HG02840 (cell line): ENCODE measurements around the gene PLCB2.

Experiments used
- ATAC-seq: cut with Tn5 transposase; IDR thresholded peaks from one replicate; pipeline ENCODE4 v1.9.1; 2021; ENCODE audit warnings: mild to moderate bottlenecking, moderate library complexity, moderate number of reproducible peaks; ENCODE audit not compliant: unreplicated experiment, low FRiP score

The PLCB2 gene

DNA sequence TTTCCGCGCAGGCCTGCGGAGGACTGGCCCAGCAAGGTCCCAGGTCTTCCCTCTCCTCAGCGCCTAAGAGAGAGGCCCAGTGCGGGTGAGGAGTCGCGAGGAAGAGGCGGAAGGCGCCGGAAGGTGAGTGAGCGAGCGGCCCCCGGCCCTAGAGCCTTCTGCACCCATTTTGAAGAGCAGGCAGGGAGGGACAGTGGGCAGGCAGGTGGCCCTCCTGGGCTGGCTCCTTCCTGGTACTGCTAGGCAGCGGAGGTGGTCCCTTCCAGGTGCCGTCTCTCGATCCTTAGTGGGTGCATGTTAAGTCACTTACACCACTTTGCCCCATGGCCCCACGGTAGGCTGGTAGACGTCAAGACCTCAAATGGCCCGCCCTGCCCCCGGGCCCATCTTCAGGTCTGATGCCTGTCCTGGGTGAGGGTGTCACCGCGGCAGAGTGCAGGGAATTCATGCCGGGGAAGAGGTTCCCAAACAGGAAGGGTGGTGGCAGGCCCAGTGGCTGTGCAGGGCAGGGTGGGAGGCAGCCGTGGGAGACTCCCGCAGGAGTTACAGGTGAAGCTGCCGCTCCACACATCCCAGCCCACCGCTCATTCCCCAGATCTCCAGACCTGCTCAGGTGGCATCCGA, 54.5 kb downstream of the PLCB2 start:
- no peak for ATAC-seq

DNA sequence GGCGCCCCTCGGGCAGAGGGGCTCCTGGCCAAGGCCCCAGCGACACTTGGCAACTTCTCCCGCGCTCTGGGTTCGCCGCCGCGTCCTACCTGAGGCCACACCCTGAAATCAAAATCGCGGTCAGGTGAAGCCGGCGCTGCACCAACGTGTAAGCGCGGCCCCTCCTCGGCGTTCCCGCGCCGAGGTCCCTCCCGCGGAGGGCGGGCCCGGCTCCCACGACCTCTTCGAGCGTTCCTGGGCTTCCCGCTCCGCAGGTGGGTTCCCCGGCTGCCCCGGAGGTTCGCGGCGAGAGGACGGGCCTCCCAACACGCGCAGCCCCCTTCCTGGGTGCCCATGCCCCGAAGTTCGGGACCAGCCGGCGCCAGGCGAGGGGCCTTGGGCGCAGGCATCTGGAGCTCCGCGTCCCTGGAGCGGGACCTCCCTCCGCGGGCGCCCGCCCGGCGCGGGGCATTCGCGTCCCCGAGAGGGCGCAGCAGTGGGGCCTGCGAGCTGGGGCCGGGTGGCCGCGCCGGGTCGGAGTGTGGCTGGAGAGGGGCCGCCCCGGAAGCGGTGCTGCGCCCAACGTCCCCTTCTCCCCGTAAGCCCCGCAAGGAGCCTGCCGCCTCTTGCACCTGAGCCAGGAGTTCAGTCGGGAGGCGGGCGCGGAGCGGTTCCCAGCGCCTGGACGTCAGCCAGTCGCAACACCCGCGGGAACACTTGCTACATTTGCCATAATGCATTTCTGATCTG, 55.1 kb downstream of the PLCB2 start:
- ATAC-seq = no peak

DNA sequence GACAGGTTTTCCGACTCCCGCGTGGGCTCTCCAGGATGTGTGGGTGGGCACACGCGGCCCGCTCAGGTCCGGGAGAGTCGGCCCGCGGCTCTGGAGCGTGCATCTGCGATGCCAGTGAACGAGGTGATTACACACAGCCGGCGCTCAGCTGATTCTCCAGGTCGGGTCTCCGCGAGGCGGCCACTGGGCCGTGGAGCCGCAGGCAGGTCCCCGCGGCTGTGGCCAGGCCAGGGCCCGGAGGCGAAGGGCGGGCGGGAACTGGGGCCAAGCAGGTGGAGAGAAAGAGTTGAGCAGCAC, 55.6 kb downstream of the PLCB2 start:
- no peak for ATAC-seq

DNA sequence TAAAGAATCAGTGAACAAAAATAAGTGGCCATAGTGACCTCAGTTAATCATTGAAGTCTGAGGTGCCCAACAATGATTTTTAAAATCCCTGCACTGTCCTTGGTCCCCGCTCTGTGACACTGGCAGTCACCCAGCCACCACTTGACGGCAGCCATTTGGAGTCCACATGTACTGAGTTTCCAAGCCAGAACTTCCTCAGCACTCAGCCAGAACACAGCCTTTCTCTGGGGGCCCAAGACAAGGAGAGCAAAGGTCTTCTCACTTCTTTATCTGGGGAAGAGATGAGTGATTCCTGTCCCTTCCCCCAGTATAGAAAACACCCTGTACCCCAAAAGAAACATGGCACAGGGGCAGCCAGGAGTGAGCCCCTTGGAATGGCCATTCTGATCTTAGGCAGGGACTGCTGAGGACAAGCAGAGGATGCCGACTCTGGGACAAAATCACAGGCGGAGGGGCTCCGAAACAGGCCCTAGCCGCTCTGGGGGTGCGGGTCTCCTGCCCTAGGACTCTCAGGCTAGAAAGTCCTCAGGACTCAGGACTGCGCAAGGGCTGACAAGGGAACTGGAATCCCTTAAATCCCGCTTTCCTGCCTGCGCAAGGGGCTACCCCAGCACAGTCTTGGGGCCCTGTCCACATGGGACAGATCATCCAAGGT, 56.1 kb downstream of the PLCB2 start:
- no peak for ATAC-seq

- ATAC-seq = no peak
Observed at GRCh38 chr15:40250771-40251483, 56.8 kb downstream of the PLCB2 start.

DNA sequence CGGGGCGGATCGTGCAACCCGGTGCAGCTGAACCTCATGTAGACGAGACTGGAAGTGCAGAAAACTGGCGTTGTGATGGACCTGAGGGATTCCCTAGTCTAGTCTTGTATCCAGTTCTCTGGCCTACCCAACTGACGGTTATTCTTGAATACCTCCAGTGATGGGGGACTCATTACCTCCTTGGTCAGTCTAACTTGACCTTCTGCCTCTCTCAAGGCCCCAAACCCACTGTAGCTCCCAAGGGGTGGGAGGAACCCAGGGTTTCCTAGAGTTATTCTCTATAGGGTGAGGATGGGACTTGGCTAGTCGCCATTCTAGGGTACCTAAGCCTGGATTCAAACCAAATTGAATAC, 57.5 kb downstream of the PLCB2 start:
- ATAC-seq = no peak

DNA sequence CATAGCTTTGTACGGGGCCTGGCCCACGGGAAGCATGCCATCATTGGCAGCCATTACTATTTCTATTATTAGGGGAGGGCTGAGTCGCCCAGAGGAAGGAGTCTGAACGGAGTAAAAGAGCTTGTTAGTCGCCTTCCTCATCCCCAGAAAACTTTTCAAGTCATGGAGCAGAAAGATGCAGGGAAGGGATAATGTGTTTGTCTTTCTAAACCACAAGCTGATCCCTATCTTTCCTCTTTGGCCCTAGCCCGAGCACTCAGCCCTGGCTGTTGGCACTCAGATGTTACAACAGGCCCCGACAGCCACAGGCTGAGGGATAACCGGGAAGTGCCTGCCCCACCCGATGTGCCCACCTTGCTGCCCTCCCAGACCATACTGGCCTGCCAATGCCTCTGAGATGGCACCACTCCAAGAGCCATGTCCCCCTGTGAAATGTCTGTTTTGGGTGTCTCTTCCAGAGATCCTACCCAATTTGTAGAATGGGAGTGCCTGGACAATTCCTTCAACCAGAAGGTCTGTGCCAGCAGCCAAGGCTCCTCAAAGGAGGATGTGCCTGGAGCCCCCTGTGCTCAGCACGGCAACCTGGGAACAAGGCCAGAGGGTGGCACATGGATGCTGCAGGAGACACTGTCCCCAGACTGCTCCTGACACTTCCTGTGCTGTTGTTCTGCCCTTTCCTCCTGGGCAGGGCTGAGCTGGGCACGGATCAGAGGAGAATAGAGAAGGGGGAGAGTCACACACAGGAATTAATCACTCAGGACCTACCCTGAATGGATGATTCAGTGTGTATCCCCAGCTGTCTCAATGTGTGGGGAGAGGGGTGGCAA, 58.0 kb downstream of the PLCB2 start:
- ATAC-seq = no peak

DNA sequence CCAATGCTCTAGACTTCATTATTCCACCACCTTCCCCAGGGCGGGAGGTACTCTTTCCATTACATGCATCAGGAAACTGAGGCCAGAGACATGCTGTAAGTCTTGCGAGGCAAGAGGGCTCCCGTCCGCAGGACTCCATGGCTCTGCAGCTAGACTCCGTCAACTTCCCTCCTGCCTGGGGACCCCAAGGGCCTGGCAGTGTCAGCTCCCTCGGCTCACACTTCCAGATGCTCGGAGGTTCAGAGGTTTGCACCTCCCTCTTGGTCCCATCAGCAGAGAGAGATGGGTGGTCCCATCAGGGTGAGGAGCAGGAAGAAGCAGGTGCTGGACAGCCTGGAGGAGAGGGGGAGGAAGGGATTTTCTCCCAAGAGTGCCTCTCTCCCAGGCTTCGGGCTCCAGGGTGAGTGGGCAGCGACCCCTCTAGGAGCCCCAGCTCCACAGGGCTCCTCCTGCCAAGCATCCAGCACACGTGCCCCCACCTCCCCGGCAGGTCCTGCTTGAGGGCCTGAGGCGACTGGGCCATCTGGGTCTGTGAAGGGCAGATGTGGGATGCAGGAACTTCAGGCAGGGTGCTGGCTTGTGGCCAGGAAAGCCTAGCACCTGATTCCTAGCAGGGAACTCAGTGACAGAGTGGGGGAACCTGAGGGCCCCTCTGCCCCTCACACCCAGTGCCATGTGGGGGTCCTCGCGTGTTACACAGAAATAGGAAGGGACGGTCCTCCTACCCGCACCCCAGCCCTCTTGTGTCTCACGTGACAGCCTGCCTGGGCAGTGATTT, 59.5 kb downstream of the PLCB2 start:
- no peak for ATAC-seq

DNA sequence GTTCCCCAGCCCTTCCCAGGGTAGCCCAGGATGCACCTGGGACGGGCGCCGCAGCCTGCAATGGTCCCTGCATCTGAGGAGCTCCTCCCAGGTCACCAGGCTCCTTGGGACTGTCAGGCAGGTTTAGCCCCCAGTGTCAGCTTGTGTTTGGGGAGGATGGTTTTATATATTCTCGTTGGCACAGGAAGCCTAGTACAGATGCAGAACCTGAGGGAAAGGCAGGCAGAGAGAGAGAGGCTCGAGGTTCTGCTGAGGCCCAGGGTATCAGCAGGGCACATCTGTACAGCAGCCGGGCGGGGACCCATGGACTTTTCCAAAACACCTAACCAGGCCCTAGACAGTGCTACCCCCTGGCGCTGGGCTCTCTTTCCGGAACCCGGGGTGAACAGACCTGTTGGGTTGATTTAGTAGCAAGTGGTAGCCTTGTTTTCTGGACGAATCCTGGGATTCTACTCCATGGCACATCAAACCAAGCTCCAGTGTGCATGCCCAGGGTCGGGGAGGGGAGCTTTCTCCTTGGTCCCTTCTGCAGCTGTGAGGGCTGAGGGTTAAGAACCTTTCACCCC, 60.2 kb downstream of the PLCB2 start:
- ATAC-seq = no peak

DNA sequence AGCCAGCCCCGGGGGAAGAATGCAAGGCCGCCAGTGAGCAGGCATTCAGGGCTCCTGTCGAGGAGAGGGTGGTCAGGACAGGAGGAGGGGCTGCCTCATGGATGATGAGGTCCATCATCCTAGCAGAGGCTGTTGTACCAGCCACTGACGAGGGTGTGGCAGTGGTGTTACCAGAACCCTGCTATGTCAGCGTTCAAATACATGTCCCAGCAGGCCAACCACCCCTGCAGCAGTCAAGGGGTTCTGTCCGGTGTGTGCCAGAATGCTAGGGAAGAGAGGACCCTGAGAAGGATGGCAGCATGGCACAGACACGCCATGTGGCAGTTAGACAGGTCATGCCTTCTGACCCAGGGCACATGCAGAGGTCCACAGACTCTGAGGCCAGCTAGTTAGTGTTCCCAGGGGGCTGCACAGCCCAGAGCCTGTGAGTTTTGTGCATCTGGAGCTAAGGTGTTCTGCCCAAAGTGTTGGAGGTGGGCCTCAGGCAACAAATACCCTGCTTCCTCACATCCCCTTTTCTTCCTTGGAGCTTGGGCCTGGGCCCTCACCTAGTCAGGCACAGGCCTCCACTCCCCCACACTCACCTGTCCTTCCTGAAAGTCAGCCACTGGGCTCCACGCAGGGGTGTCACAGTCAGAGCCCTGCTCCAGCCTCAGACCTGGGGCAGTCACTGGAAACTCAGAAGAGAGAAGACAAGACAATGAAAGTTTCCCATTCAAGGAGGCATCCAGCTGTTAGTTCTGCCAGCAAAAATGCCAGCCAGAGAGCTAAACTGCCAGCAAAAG, 61.0 kb downstream of the PLCB2 start:
- ATAC-seq = no peak

DNA sequence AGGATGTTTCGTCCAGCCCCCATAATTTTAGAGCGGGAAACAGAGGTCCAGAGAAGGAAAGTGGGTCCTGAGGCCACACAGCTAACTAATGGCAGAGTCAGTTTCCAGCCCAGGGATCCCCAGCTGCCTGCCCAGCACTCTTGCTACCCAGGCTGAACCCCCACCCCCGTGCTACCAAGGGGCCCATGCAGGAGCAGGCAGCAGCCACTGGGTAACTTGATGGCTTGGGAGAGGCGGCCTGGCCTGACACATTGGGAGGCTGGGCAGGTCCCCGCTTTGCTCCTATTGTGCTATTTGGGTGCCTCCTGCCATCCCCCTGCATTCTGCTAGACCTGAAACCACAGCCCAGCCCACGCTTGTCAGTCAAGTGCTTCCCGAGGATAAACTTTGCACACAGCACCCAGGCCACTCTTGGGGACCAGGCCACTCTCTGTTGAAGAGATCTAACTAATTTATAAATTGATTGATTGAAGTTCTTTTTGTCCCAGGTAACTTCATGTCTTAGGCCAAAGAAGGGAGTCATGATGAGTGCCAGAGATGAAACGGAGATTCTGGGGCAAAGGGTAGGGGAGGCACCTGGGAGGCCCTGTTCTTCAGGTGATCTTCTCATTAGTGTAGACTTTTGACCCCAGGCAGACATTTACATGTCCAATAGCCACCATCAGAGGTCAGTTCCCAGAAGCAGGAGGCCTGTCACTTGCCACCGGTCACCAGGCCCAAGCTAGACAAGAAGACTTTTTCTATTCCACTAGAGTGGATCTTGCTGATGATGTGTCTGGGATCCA, 61.9 kb downstream of the PLCB2 start:
- no peak for ATAC-seq

- no peak for ATAC-seq
Observed at GRCh38 chr15:40244961-40245523, 62.7 kb downstream of the PLCB2 start.

DNA sequence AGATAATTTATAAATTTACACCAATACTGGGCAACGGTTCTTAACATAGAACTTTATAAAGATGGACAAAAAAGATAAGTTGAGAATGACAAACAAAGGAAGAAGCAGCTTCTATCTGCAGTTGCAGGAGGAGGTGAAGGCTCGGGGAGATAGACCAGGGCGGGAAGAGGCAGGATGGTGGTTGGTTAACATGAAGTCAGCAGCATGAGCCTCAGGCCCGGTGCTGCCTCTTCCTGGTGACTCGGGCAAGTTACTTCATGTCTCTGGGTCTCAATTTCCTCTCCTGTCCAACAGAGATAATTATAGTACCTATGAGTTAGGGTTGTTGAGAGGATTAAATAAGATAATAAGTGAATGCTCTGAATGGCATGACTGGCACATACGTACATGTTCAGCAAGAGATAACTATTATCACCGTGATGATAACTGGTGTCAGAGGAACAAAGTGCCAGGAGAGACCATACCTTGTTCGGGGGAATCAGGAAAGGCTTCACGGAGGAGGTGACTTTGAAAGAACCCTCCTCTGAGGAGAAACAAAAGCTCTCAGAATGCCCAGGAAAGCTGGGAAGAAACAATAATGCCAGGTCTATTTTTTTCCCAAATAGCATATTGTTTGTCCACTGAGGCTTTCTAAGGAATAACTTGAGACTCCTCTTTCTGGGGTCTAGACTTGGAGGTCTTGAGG, 64.5 kb downstream of the PLCB2 start:
- no peak for ATAC-seq

DNA sequence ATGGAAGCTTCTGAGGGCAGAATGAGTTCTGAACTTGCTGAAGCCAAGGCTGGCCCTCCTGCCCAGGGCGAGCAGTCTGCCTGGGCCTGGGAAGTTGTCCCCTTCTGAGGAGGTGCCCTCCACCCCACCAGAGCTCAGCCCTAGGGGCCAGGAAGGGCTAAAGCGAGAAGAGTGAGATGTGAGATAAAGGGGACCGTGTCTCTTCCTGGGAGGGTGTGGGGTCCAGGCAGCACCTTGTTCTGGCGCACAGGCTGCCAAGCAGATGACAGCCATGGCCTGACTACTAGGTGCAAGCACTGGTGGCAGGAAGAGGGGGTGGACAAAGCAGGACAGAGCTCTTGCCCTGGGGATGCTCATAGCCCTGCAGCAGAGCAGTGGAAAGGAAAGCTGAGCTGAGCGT, 65.1 kb downstream of the PLCB2 start:
- ATAC-seq = no peak

GRCh38 chr15:40242213-40242599, 65.5 kb downstream of the PLCB2 start:
- no peak for ATAC-seq

DNA sequence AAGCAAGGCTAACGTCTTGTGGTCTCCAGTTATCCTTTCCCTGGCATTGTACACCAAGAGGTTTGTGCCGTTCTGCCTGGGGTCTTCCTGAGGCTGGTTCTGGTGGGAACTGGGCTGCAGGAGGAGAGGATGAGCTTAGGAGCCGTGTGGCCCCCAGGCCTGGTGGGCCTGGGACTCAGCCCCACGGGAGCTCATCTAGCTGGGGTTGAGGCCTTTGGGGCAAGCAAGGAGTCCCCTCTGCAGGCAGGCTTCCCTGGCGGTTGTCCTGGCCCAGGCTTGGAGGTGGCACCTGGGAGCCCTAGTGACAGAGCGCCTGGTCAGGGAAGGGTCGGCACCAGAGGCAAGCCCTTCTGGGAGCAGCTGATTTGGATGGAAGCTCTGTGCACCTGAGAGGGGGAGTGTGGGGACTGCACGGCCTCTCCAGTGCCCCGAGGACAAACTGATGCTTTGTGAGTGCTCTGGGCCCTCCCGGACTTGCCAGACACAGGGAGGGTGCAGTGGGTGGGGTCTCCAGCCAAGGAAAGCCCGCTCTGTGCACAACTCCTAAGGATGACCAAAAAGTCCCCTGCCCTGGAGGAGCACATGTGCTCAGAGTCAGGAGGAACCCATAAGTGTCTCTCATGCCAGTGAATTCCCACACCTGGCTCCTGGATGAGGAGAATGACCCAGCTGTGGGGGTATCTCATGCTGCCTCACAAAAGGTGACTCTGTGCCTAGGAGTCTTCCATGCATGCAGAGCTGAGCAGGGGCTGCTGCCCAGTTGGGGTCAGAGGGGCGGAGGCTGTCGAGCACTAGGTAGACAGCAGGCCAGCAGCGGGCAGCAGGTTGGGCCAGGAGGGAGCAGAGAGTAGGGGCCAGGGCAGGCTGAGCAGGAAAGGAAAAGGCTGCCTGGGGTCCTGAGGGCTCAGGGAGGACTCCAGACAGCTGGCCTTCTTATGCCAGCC, 66.2 kb downstream of the PLCB2 start:
- ATAC-seq = no peak
